PC-3 (cell line): ENCODE measurements around the gene CD300C. TPM values are rescaled to one million over a fixed set of nuclear protein-coding genes. Genes with fewer than 3 reads are reported as not detected.

ENCODE experiments used
- ATAC-seq: fragments of 200-7000 bp; cut with Tn5 transposase; 2 replicates; pipeline ENCODE4 v1.9.1; 2020; ENCODE audit warnings: mild to moderate bottlenecking, moderate library complexity
- BruUV-seq: library from RNA; stranded (reverse); fragments of 400-500 nt; replicated peaks from 2 replicates; lab custom pipeline; 2021; lab: Mats Ljungman, UMichigan
- CTCF ChIA-PET: fragments of 300-600 bp; sonication (Branson Sonifier 250); formaldehyde crosslinking; loops from one replicate; lab custom pipeline; 2022; ENCODE audit warnings: antibody characterized with exemption; lab: Charles Lee
- POLR2A ChIA-PET: fragments of 300-600 bp; sonication (Branson Sonifier 250); formaldehyde crosslinking; loops from one replicate; lab custom pipeline; 2022; ENCODE audit warnings: antibody characterized with exemption; ENCODE audit not compliant: unreplicated experiment; lab: Charles Lee
- DNase-seq: peaks from one replicate; pipeline ENCODE4 v3.0.0-alpha.2; 2015
- H2AFZ ChIP-seq: fragments of 300-600 bp; sonication (generic); 2 replicates; pipeline ENCODE4 v1.6.0; 2016; ENCODE audit warnings: antibody characterized with exemption, low read length
- H3F3A ChIP-seq: fragments of 300-600 bp; sonication (generic); one replicate; pipeline ENCODE4 v1.6.0; 2017; ENCODE audit warnings: antibody characterized with exemption, low read length, control low read depth, mild to moderate bottlenecking; ENCODE audit not compliant: unreplicated experiment
- H3K27ac ChIP-seq: fragments of 300-600 bp; sonication (generic); 2 replicates; pipeline ENCODE4 v1.5.1; 2016; ENCODE audit warnings: mild to moderate bottlenecking, low read length
- H3K27me3 ChIP-seq: fragments of 300-600 bp; sonication (generic); 2 replicates; pipeline ENCODE4 v1.6.1; 2016; ENCODE audit warnings: low read length, mixed read lengths
- H3K36me3 ChIP-seq: fragments of 300-600 bp; sonication (generic); 2 replicates; pipeline ENCODE4 v1.6.1; 2016; ENCODE audit warnings: low read depth, mixed run types, low read length, mixed read lengths
- H3K4me1 ChIP-seq: fragments of 300-600 bp; sonication (generic); 2 replicates; pipeline ENCODE4 v1.5.1; 2016; ENCODE audit warnings: low read length; ENCODE audit not compliant: insufficient read depth
- H3K4me2 ChIP-seq: fragments of 300-600 bp; sonication (generic); 2 replicates; pipeline ENCODE4 v1.6.0; 2016; ENCODE audit warnings: low read length
- H3K4me3 ChIP-seq: fragments of 300-600 bp; sonication (generic); 2 replicates; pipeline ENCODE4 v1.5.1; 2016; ENCODE audit warnings: mild to moderate bottlenecking, low read length, mixed read lengths
- H3K79me2 ChIP-seq: fragments of 300-600 bp; sonication (generic); 2 replicates; pipeline ENCODE4 v1.6.1; 2017; ENCODE audit warnings: low read length, mixed read lengths
- H3K9ac ChIP-seq: fragments of 300-600 bp; sonication (generic); 2 replicates; pipeline ENCODE4 v1.6.0; 2016; ENCODE audit warnings: mild to moderate bottlenecking, low read length
- H3K9me2 ChIP-seq: fragments of 300-600 bp; sonication (generic); replicated peaks from 2 replicates; pipeline ENCODE4 v1.6.1; 2016; ENCODE audit warnings: mixed run types, low read length, mixed read lengths
- H3K9me3 ChIP-seq: fragments of 300-600 bp; sonication (generic); 2 replicates; pipeline ENCODE4 v1.6.1; 2016; ENCODE audit warnings: low read length, mixed read lengths
- H4K20me1 ChIP-seq: fragments of 300-600 bp; sonication (generic); 2 replicates; pipeline ENCODE4 v1.6.1; 2016; ENCODE audit warnings: low read length, mixed read lengths
- EZH2 ChIP-seq: fragments of 300-600 bp; sonication (generic); IDR thresholded peaks from one replicate; pipeline ENCODE4 v1.6.1; 2017; ENCODE audit warnings: antibody characterized with exemption, mild to moderate bottlenecking, low read length; ENCODE audit not compliant: unreplicated experiment
- EZH2phosphoT487 ChIP-seq: fragments of 300-600 bp; sonication (generic); IDR thresholded peaks from 2 replicates; pipeline ENCODE4 v1.6.1; 2018; ENCODE audit warnings: mild to moderate bottlenecking, antibody characterized with exemption, low read length, borderline replicate concordance
- intact Hi-C: fragments of 100-400 bp; cut with micrococcal nuclease; formaldehyde crosslinking; loops from 2 replicates; pipeline ENCODE4 v1.9.0; 2023
- total RNA-seq: library from RNA; depleted of rRNA; stranded (reverse); fragments of >200 nt; gene quantifications from 2 replicates; pipeline ENCODE4 v1.2.3, GENCODE V29; 2014
- TF ChIP-seq, protein P1 (sequence below): fragments of 300-600 bp; sonication (generic); conservative IDR thresholded peaks from 2 replicates; pipeline ENCODE4 v1.5.1; 2017; ENCODE audit warnings: antibody characterized with exemption, low read depth, mild to moderate bottlenecking, low read length

Gene CD300C
- total RNA-seq, 1 experiment from 2014 or later: not detected

DNA sequence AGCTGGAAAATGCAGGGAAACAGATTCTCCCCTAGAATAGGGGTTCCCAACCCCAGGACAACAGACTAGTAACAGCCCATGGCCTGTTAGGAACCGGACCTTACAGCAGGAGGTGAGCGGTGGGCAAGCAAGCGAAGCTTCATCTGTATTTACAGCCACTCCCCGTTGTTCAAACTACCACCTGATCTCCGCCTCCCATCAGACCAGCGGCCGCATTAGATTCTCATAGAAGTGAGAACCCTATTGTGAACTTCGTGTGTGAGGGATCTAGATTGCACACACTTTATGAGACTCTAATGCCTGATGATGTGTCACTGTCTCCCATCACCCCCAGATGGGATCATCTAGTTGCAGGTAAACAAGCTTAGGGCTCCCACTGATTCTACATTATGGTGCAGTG, 18.2 kb downstream of the CD300C start:
- Histone ChIP-seq H3K4me1 (no peaks in the 10 kb centered on the region), H3K36me3 (no peaks in the 10 kb centered on the region), H3K27me3 (peaks cover 87% of the 10 kb centered on the region), H3K9me2 (no peaks in the 10 kb centered on the region), H3K9me3 (no peaks in the 10 kb centered on the region), H3K4me3 (no peak overlapping the region), H4K20me1 (no peaks in the 10 kb centered on the region), H3F3A (no peaks in the 10 kb centered on the region), H3K79me2 (no peaks in the 10 kb centered on the region), H3K9ac (no peak overlapping the region), H3K27ac (no peak overlapping the region), H2AFZ (no peak overlapping the region), H3K4me2 (no peak overlapping the region)
- TF ChIP-seq, protein P1, sequence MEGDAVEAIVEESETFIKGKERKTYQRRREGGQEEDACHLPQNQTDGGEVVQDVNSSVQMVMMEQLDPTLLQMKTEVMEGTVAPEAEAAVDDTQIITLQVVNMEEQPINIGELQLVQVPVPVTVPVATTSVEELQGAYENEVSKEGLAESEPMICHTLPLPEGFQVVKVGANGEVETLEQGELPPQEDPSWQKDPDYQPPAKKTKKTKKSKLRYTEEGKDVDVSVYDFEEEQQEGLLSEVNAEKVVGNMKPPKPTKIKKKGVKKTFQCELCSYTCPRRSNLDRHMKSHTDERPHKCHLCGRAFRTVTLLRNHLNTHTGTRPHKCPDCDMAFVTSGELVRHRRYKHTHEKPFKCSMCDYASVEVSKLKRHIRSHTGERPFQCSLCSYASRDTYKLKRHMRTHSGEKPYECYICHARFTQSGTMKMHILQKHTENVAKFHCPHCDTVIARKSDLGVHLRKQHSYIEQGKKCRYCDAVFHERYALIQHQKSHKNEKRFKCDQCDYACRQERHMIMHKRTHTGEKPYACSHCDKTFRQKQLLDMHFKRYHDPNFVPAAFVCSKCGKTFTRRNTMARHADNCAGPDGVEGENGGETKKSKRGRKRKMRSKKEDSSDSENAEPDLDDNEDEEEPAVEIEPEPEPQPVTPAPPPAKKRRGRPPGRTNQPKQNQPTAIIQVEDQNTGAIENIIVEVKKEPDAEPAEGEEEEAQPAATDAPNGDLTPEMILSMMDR: no peak
- TF ChIP-seq EZH2: no peak
- ATAC-seq (no peak), DNase-seq (no peak)
- BruUV-seq: no TSS peak
- intact Hi-C loops: no loop called here
- ChIA-PET POLR2A (no interaction called here), CTCF (no interaction called here)

GRCh38 chr17:74527081-74527480, 18.8 kb downstream of the CD300C start:
- no peak for ATAC-seq
- Histone ChIP-seq H3K4me2 (no peak overlapping the region), H3K4me1 (no peaks in the 10 kb centered on the region), H3K27ac (no peak overlapping the region), H3K79me2 (no peaks in the 10 kb centered on the region), H4K20me1 (no peaks in the 10 kb centered on the region), H3K9ac (no peak overlapping the region), H3K36me3 (no peaks in the 10 kb centered on the region), H3K9me2 (no peaks in the 10 kb centered on the region), H3K27me3 (peaks cover 93% of the 10 kb centered on the region), H2AFZ (no peak overlapping the region), H3K4me3 (no peak overlapping the region), H3K9me3 (no peaks in the 10 kb centered on the region), H3F3A (no peaks in the 10 kb centered on the region)
- POLR2A ChIA-PET: no interaction called here
- BruUV-seq: no TSS peak
- no peak for DNase-seq
- intact Hi-C loops: no loop called here
- CTCF ChIA-PET: no interaction called here
- TF ChIP-seq EZH2phosphoT487: no peak
- TF ChIP-seq, protein P1: no peak

GRCh38 chr17:74526681-74527080, 19.2 kb downstream of the CD300C start:
- Histone ChIP-seq H3K9me2 (no peaks in the 10 kb centered on the region), H4K20me1 (no peaks in the 10 kb centered on the region), H3K27me3 (peaks cover 97% of the 10 kb centered on the region), H3K9me3 (no peaks in the 10 kb centered on the region), H3K79me2 (no peaks in the 10 kb centered on the region), H3K36me3 (no peaks in the 10 kb centered on the region), H3K4me2 (no peak overlapping the region), H3K4me3 (no peak overlapping the region), H2AFZ (no peak overlapping the region), H3K27ac (no peak overlapping the region), H3F3A (no peaks in the 10 kb centered on the region), H3K4me1 (no peaks in the 10 kb centered on the region), H3K9ac (no peak overlapping the region)
- intact Hi-C loops: no loop called here
- ATAC-seq (no peak), DNase-seq (no peak)
- BruUV-seq: no TSS peak
- TF ChIP-seq EZH2 (no peak), EZH2phosphoT487 (no peak)
- TF ChIP-seq, protein P1: no peak
- ChIA-PET CTCF (no interaction called here), POLR2A (no interaction called here)
